IgD-negative memory B cell (primary cell): ENCODE data around the gene CACNG1. TPM values are rescaled to one million over a fixed set of nuclear protein-coding genes. Genes with fewer than 3 reads are reported as not detected.
A peak's percentile ranks its signal among the peaks of the same experiment; 100 is the strongest.
"Not testable (repeated sequence)": the region's sequence is repeated elsewhere in the genome, so short reads cannot be mapped to it uniquely, and the experiment has no call there.

Source experiments
- H3K27ac Mint-ChIP-seq, 3 donors: one replicate each; pipeline ENCODE4 v1.8.0; 2020 to 2022; ENCODE audit warnings: mild to moderate bottlenecking in 3 of 3, mixed read lengths in 3 of 3, moderate library complexity in 1 of 3
- H3K27me3 Mint-ChIP-seq: one replicate; pipeline ENCODE4 v1.8.0; 2021; ENCODE audit warnings: mixed read lengths
- H3K36me3 Mint-ChIP-seq: one replicate; pipeline ENCODE4 v1.8.0; 2020; ENCODE audit warnings: mild to moderate bottlenecking, mixed read lengths
- H3K4me1 Mint-ChIP-seq, 3 donors: one replicate each; pipeline ENCODE4 v1.8.0; 2020 to 2022; ENCODE audit warnings: mixed read lengths in 3 of 3, mild to moderate bottlenecking in 1 of 3
- H3K4me3 Mint-ChIP-seq, 4 donors: one replicate each; pipeline ENCODE4 v1.8.0; 2020 to 2022; ENCODE audit warnings: mild to moderate bottlenecking in 4 of 4, mixed read lengths in 4 of 4, moderate library complexity in 3 of 4
- H3K9me3 Mint-ChIP-seq, 3 donors: one replicate each; pipeline ENCODE4 v1.8.0; 2020 to 2021; ENCODE audit warnings: mixed read lengths in 3 of 3, mild to moderate bottlenecking in 1 of 3
- polyA plus RNA-seq: library from polyadenylated mRNA; unstranded; fragments of 300-500 nt; fragmentation: Illumina TruSeq; gene quantifications from one replicate; pipeline ENCODE4 v1.2.3, GENCODE V29; 2021

Gene CACNG1
- polyA plus RNA-seq, 1 donor from 2014 or later: not detected

DNA sequence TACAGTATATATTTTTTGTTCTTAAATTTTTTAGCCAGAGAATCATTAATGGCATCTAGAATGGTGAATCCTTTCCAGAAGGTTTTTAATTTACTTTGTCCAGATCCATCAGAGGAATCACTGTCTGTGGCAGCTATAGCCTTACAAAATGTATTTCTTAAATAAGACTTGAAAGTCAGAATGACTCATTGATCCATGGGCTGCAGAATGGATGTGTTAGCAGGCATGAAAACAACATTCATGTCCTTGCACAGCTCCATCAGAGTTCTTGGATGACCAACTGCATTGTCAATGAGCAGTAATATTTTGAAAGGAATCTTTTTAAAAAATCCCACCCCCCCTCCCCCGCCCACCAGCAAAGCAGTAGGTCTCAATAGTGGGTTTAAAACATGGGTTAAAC is 51.4 kb downstream of the CACNG1 start:
- peaks cover 4 to 17% (median 14%) of the 10 kb centered on the region in 3 donors for H3K4me1 Mint-ChIP-seq
- no peak overlapping the region for H3K4me3 Mint-ChIP-seq
- no peaks in the 10 kb centered on the region for H3K9me3 Mint-ChIP-seq
- no peak overlapping the region for H3K27ac Mint-ChIP-seq
- H3K36me3 Mint-ChIP-seq: peaks cover 8% of the 10 kb centered on the region
- no peaks in the 10 kb centered on the region for H3K27me3 Mint-ChIP-seq

- peak overlapping the region in 1 of 3 donors; percentile 19 for H3K27ac Mint-ChIP-seq
- peaks cover 4 to 17% (median 14%) of the 10 kb centered on the region in 3 donors for H3K4me1 Mint-ChIP-seq
- no peaks in the 10 kb centered on the region for H3K9me3 Mint-ChIP-seq
- peaks cover 8% of the 10 kb centered on the region for H3K36me3 Mint-ChIP-seq
- H3K4me3 Mint-ChIP-seq: no peak overlapping the region
- no peaks in the 10 kb centered on the region for H3K27me3 Mint-ChIP-seq
Observed at GRCh38 chr17:67096609-67097008, 52.3 kb downstream of the CACNG1 start.

- Mint-ChIP-seq H3K9me3 (no peaks in the 10 kb centered on the region), H3K4me1 (peaks cover 4 to 21% (median 14%) of the 10 kb centered on the region in 3 donors), H3K27ac (no peak overlapping the region), H3K36me3 (peaks cover 8% of the 10 kb centered on the region), H3K4me3 (no peak overlapping the region), H3K27me3 (no peaks in the 10 kb centered on the region)
Observed at GRCh38 chr17:67098006-67098405, 53.7 kb downstream of the CACNG1 start.

DNA sequence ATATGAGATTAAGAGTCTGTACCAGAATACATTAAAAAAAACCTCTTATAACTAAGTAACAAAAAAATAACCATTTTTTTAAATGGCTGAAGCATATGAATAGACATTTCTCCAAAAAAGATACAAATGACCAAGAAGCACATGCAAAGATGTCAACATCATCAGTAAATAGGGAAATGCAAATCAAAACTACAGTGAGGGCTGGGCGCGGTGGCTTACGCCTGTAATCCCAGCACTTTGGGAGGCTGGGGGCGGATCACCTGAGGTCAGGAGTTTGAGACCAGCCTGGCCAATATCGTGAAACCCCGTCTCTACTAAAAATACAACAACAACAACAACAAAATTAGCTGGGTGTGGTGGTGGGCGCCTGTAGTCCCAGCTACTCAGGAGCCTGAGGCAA is 60.3 kb downstream of the CACNG1 start:
- not testable (repeated sequence) for H3K4me3 Mint-ChIP-seq

DNA sequence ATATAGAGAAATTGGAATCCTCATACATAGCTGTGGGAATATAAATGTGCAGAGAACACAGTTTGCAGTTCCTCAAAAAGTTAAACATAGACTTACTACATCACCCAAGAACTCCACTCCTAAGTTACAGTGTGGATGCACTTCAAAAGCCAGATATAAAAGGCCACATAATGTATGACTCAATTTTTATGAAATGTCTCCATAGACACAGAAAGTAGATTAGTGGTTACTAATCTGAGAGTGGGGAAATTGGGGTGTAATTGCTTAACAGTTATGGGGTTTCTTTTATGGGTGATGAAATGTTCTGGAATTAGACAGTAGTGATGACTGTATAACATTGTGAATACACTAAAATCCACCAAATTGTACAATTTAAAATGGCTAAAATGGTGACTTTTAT is 60.9 kb downstream of the CACNG1 start:
- H3K36me3 Mint-ChIP-seq: peaks cover 7% of the 10 kb centered on the region

More for the DNA sequence above, 60.3 kb downstream of the CACNG1 start:
- H3K27ac Mint-ChIP-seq, H3K36me3 Mint-ChIP-seq, H3K27me3 Mint-ChIP-seq, H3K9me3 Mint-ChIP-seq, H3K4me1 Mint-ChIP-seq: not testable (repeated sequence)

More for the DNA sequence above, 60.9 kb downstream of the CACNG1 start:
- H3K27ac Mint-ChIP-seq: no peak overlapping the region
- peaks cover 5 to 6% (median 6%) of the 10 kb centered on the region in 3 donors for H3K4me1 Mint-ChIP-seq
- no peaks in the 10 kb centered on the region for H3K27me3 Mint-ChIP-seq
- no peaks in the 10 kb centered on the region for H3K9me3 Mint-ChIP-seq
- no peak overlapping the region for H3K4me3 Mint-ChIP-seq

Other genes starting within 250 kb of the CACNG1 start
- not detected for gene CACNG5, start 209.4 kb upstream of the CACNG1 start, polyA plus RNA-seq
- gene CACNG4, start 79.8 kb upstream of the CACNG1 start, polyA plus RNA-seq: not detected
- gene HELZ, start 200.6 kb downstream of the CACNG1 start, polyA plus RNA-seq: 42.7 TPM